ENCODE data around the gene RANBP6.

- TF ChIP-seq CTCF (IDR thresholded peaks at IDR 0.05) (no peak), POLR2A (IDR thresholded peaks at IDR 0.05) (no peak)
Observed at GRCh38 chr9:5983042-5983441, 32.4 kb downstream of the RANBP6 start.

All from right lobe of liver (tissue), 4 donors.